ENCODE measurements around the gene GLE1.

DNA sequence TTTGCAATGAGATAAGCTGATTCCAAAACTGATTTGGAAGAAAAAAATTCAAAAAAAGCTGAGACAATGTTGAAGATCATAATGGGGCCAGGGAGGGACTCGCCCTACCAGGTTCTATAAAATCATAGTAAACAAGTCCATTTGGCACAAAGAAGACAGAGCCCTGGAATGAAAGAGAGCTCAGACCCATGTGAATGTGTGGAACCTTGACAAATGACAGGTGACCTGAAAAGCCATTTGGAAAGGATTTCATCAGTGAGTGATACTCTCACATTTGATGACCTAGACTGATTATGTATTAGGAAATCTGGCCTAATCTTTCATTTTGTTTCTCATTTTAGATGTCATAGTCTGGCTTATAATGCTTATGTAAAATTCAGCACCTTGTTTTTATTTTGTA, 74.7 kb downstream of the GLE1 start:
- no peak for TF ChIP-seq CTCF (IDR thresholded peaks at IDR 0.05; ENCODE audit: poor library complexity)
- TF ChIP-seq EZH2 (IDR thresholded peaks at IDR 0.05; ENCODE audit: borderline replicate concordance): no peak
